GM12873 (cell line): ENCODE data around the gene ADARB2.
A peak's percentile ranks its signal among the peaks of the same experiment; 100 is the strongest.

ENCODE experiments used
- TF ChIP-seq, protein P1 (sequence below): IDR thresholded peaks from 2 replicates; pipeline ENCODE4 v1.5.1; 2012; ENCODE audit warnings: low read depth, mild to moderate bottlenecking, moderate library complexity, low read length, control low read depth; ENCODE audit not compliant: insufficient read depth; ENCODE audit errors: missing control alignments

The ADARB2 gene

DNA sequence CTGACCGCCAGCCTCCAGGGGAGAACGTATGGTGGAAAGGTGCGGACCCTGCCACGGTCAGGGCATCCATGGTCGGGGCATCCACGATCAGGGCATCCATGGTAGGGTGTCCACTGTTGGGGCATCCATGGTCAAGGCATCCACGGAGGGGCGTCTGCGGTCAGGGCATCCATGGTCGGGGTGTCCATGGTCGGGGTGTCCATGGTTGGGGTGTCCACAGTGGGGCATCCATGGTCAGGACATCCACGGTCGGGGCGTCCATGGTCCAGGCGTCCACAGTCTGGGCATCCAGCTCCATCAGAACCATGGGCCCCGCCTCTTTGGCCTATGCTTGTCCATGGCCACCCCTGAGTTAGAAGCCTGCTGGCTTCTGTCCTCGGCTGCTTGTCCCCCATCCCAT, 148.1 kb downstream of the ADARB2 start:
- TF ChIP-seq, protein P1, sequence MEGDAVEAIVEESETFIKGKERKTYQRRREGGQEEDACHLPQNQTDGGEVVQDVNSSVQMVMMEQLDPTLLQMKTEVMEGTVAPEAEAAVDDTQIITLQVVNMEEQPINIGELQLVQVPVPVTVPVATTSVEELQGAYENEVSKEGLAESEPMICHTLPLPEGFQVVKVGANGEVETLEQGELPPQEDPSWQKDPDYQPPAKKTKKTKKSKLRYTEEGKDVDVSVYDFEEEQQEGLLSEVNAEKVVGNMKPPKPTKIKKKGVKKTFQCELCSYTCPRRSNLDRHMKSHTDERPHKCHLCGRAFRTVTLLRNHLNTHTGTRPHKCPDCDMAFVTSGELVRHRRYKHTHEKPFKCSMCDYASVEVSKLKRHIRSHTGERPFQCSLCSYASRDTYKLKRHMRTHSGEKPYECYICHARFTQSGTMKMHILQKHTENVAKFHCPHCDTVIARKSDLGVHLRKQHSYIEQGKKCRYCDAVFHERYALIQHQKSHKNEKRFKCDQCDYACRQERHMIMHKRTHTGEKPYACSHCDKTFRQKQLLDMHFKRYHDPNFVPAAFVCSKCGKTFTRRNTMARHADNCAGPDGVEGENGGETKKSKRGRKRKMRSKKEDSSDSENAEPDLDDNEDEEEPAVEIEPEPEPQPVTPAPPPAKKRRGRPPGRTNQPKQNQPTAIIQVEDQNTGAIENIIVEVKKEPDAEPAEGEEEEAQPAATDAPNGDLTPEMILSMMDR: no peak

DNA sequence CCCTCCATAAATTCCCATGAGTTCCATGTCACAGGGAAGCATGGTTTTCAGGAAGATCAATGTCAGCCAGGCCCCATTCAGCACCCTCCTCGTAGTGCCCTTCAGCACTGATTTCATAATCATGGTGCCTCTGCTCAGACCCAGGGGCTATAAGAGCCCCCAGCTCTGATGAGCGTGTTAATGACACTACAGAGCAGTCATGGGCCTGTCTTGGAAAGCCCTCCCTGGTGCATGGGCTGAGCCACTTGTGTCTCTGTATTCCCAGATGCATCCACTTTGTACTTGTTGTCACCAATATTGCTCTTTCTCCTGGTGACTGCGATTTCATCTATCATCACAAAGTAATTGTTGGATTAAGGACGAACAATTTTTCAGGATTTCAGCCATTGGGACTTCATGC, 154.6 kb downstream of the ADARB2 start:
- TF ChIP-seq, protein P1: no peak

DNA sequence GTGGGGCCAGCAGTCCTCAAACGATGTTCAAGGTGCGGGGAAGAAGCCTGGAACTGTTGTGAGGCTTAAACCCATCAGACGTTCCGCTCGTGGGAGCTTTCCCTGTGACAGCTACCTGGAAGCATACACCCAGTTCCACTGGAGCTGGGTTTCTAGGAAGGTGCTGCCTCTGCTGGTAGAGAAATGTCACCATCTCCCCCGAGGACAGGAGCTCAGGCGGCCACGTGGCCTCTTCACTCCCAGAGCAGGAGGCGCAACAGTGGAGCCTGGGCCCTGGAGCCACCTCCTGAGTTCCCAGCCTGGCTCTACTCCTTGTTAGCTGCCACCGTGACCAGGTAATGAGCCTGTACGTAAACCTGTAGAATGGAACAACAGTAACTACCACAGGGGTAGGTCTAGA, 156.1 kb downstream of the ADARB2 start:
- TF ChIP-seq, protein P1: peak; percentile 20

DNA sequence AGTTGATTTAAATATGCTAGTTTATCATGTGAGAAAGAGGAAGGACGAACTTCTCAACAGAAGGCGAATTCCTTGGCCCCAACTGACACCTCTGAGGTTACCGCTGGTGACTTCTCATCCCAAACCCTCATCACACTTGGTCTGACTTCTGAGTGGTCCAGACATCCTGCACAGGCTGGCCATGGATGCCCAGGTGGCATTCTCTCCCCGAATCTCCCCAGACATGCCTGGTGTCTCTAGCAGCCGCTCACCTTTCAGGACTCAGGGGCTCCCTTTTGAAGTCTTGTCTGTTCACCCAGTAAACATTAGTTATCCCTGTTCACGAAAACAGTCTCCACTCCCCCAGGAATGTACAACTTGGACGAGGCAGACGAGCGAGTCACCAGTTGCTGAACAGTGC, 157.7 kb downstream of the ADARB2 start:
- TF ChIP-seq, protein P1: no peak

GRCh38 chr10:1579141-1579491, 158.2 kb downstream of the ADARB2 start:
- TF ChIP-seq, protein P1: no peak

- TF ChIP-seq, protein P1: no peak
Measured at GRCh38 chr10:1578392-1579140, 158.8 kb downstream of the ADARB2 start.

DNA sequence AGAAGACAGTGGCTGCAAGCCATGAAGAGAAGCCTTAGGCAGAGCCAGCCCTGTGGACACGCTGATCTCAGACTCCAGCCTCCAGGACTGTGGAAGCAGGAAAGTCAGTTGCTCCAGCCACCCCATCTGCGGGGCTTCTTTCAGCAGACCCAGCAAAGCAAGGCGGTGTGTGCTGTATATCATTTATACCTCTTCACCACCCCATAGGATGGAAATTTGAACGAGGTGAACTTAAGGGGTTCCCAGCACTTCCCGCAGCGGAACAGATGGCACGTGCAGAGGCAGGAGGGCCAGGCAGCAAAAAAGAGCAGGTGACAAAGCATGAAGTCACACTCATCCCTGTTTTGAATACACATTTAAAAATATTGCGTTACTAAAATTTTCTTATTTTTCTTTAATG, 159.4 kb downstream of the ADARB2 start:
- TF ChIP-seq, protein P1: no peak
